Hematopoietic multipotent progenitor cell treated with erythropoietin and hydrocortisone succinate and interleukin-3 and kit ligand, for 6 days (in vitro differentiated cells): ENCODE results near the gene IFNLR1.

ENCODE experiments used
- DNase-seq: peaks from one replicate; pipeline ENCODE4 v3.0.0-alpha.2; 2015

Gene IFNLR1

DNA sequence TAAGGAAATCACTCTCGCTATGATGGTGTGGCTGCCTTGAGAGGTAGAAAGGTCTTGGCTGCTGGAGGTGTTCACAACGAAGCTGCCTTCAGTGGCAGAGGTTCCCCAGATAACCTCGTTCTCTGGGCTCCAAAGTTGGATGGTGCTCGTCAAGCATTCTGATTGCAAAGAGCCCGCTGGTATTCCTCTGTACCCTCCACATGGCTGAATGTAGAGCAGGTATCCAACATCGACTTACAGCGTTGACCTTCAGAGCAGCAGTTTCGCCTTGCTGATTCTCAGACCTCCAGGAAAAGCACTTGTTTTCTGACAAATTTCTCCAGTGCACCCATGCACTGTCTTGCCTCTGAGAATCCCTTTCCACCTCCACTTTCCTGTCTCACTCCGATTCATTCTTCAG lies 39.9 kb downstream of the IFNLR1 start:
- DNase-seq = no peak

DNA sequence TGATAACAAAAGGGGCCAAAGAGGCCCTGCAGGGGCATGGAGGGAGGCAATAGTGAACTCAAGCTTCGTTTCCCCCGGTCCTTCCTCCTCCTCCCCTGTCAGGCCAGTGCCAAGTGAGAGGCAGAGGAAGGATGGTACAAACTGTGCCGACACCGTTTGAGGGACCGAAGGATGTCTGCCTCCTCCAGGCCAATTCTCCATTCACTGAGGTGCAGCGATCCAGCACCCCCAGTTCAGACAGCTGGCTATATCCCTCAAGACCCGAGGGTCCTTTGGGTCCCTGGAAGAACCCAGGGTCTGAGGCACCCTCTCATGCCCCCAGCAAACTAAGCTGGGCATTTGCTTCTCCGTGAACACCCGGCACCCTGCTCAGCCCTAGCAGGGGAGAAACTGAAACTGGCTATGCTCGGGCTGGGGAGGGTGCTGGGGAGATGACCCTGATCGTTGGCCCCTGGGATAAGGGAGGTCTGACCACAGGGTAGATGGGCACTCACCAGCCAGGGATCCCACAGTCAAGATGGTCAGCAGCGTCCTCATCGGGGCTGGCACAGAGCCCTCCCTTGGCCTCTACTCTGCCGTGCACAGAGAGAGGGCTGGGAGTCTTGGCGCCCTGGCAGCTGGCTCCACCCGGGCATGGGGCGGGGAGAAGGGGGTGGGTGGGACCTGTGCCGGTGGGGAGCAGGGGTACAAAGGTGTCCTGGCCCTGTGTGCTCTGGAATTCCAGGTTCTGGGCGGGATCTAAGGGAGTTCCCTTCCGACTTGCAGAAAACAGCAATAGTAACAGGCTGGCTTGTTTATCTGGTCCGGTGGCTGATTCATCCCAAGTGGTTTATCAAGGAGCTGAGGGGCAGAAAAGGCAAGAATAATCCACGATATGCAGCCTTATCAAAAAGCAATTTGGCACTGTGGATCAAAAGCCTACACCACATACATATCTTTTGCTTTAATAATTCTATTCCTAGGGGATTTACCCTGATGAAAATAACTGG lies 44.2 kb downstream of the IFNLR1 start, which contains the start of gene IL22RA1:
Gene IL22RA1, minus strand, starts transcription at position 595 of the 989 bp plus-strand sequence. Its CDS starts 58 bp downstream, at position 537.
- no peak for DNase-seq

DNA sequence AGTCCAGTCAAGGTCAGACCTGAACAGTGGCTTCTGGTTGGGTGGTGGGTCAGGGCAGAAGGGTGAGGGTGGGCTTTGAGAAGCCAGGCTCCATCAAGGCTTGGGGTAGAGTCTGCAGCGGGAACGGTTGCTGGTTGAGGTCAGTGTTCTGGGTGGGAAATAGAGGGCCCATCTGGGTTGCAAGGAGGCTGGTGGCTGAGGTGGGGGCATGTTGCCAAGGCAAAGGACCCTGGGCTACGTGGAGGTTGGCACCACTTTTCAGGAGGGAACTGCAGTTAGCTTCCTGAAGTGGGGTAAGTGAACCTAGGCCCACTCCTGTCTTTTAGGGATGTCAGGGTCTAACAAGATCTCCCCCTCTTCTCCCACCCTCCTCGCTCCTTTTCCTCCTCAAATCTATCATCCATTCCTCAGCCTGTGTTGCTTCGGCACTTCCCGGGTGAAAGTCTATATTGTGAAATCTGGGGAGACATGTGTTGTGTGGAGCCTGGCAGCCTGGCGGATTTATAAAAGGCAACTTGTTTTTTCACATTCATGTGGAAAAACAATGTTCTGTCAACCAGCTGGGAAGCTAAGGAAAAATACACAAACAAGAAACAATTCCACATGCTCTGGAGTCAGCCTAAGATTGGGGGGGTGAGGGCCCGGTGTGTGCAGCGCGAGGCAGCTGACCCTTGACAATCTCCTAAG lies 45.6 kb downstream of the IFNLR1 start:
- no peak for DNase-seq

DNA sequence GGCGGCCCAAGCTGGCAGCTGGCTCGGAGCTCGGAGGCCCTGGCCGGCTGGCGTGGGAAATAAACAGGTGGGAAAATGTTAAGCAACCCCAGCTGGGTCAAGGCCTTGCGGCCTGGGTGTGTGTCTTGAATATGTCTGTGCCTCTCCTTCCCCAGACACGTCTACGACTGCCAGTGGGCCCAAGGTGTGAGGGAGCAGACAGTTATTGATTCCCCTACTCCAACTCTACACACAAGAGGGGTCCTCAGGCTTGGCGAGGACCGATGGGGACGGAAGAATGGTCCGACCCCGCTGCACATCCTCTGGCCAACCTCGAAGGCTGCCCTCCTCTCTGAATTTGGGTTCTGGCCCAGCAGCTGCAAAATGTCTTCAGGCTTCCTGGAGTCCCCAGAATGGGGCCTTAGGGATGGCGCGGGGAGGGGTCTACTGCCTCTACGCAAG lies 46.3 kb downstream of the IFNLR1 start:
- DNase-seq = no peak

DNA sequence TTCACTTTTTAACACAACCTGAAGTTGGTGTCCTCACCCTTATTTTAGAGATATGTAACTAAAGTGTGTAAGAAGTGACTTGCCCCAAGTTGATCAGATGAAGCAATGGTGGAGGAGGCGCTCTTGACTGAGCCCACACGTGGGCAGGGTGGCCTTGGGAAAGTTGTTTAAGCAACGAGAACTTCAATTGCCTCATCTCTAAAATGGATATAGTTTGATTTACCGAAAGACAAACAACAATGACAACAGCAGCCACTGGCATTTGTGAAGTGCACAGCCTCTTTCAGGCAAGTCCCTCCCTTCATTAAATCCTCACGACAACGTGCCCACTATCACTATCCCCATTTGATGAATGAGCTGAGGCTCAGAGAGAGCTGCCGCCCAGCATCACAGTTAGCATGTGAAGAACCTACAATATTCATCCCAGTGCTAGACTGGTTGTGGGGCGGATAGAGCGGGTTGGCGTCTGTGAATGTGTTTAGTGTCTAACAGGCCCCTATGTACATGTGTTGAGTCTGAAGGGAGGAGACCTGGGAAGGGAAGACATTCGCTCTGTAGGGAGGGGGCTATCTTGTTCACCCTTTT lies 47.2 kb downstream of the IFNLR1 start:
- no peak for DNase-seq

DNA sequence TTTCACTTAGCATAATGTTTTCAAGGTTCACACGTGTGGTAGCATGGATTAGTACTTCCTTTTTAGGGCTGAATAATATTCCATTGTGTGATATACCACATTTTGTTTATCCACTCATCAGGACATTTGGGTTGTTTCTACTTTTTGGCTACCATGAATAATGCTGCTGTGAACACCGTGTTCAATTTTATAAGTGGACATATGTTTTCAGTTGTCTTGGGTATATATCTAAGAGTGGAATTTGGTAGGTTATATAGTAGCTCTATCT lies 47.9 kb downstream of the IFNLR1 start:
- no peak for DNase-seq

DNA sequence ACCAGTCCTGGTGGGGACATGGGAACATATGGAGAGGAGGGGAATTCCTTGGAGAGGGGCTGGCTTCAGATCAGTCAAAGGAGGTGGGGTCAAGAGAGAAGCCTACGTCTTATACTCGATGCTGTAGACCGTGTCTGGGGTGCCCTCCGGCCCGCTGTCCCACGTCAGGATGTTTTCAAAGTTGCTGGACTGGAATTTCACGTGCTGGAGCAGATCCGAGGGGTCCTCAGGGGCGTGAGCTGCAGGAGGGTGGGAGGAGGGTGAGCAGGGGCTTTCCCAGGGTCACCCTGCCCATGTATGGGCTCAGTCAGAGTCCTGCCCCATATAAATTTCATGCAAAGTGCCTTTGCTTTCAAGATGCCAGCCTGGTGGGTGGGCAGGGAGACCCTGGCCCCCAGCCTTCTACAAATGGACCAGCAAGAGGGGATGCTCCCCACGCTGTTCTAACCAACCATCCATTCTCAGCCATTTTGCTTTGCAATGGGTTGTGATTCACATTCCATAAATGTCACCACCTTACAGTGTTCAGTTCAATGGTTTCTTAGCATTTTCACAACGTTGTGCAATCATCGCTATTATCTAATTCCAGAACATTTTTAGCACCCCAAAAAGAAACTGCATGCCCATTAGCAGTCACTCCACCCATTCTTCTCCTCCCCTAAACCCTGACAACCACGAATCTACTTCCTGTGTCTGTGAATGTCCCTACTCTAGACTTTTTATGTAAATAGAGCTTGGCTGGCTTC lies 48.4 kb downstream of the IFNLR1 start:
- no peak for DNase-seq

DNA sequence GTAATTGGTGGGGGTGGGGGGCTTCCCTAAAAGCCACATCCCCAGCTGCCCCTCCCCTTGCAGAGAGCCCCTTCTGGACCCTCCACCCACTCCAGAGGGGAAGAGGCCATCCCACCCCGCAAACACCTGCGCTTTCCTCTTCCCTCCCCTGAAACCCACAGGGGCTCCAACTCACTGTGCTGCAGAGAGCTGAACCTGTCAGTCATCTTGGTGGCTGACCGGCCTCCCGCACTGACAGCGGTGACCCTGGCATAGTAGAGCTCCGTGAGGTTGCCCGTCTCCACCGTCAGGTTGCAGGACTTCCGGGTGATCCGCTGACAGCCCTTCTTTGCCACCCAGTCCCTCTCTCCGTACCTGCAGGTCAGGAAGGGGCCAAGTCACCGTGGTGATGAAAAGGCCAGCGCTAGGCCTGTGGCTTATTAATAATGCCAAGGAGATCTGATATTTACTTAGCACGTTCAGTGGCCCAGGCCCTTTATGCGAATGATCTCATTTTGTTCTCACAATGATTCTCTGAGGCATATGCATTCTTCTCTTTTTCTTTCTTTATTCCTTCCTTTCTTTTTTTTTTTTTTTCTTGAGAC lies 50.0 kb downstream of the IFNLR1 start:
- no peak for DNase-seq

DNA sequence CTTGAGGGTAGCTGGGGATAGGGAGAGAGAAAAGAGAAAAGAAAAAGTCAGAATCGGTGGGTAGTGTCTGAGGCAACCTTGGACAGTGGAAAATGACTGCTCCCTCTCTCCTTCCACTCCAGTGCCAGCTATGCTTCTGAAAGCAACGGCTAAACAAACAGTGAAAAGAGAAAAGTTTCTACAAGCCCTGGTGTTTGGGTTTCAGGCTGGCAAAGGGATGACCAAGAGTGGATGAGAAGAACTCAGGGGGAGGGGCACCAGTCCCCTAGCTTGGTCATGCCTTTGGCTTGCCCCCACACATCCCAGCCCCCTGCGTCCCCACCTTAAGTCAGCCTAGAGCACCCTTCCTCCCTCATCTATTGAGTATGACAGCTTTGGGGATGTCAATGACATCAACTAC lies 52.7 kb downstream of the IFNLR1 start:
- DNase-seq = no peak

DNA sequence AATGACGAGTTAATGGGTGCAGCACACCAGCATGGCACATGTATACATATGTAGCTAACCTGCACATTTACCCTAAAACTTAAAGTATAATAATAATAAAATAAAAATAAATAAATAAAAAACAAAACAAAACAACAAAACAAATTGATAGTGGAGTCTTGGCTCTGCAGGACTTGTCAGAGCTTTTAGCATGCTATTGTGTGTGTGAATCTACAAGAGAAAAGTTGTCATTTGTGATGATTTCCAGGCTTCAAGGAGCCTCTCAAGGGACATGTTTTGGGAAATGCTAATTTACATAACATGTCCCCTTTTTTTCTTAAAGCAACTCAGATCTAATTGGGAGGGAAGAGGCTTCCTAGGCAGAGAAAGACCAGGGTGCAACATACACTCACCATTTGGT lies 53.3 kb downstream of the IFNLR1 start:
- no peak for DNase-seq

DNA sequence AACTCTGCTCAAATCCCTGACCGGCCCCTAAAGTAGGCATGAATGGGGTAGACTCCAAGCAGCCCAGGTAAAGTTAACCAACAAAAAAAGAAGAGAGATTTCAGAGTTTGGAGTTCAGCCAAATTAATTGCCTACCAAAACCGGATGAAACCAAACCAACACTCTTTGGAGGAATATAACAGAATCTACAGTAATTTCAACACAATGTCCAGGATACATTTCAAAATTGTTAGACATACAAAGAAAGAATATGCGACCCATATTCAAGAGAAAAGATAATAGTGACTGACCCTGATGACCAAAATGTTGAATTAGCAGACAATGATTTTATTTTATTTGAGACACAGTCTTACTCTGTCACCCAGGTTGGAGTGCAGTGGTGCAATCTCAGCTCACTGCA lies 56.7 kb downstream of the IFNLR1 start:
- no peak for DNase-seq

DNA sequence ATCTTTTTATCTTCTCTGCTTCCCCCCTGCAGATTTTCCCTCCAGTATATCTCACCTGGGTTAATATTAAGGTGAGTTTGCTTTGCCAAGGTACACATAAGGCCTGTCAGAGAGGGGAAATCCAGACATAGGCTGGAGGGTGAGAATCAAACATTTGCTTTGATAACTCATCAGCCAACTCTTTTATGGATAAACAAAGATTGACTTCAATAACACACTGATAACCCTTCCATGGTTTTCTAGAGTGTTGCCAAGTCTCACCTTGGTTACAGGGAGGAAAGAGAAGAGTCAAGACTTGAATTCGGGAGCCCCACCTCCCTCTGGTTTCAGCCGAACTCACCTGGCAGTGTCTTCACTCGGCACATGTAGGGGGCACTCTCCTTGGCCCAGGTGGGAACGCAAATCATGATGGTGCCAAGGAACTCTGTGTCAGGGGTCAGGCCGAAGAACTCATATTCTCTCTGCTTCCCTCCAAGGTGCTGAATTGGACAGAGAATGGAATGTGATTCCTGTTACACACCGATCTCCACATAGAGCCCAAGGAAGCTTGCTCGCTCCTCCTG lies 59.2 kb downstream of the IFNLR1 start:
- DNase-seq = no peak

DNA sequence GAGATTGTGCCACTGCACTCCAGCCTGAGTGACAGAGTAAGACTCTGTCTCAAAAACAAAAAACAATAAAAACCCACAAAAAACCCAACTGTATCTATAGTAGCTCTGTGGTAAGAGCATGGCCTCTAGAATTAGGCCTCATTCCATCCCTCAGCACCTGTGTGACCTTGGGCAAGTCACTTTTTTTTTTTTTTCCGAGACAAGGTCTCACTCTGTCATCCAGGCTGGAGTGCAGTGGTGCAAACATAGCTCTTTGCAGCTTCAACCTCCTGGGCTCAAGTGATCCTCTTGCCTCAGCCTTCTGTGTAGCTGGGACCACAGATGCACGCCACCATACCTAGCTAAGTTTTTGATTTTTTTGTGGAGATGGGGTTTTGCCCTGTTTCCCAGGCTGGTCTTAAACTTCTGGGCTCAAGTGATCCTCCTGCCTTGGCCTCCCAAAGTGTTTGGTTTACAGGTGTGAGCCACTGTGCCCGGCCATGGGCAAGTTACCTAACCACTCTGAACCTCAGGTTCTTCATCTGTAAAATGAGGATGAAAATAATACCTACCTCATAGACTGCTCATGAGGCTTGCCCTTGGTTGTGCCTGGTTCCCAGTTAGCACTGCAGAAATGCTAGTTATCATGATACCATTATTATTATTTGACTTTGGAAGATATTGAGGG lies 59.8 kb downstream of the IFNLR1 start:
- no peak for DNase-seq

DNA sequence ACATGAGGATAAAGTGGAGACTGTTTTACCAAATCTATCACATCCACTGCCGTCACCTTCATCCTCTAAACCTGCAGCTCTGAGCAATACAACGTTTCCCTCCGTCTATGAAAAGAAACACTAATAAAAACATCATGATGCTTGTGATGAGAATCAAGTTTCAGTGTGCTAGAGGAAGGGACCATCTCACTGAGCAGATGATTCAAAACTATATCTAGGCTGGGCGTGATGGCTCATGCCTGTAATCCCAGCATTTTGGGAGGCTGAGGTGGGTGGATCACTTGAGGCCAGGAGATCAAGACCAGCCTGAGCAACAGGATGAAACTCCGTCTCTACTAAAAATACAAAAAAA lies 60.4 kb downstream of the IFNLR1 start:
- DNase-seq = no peak

DNA sequence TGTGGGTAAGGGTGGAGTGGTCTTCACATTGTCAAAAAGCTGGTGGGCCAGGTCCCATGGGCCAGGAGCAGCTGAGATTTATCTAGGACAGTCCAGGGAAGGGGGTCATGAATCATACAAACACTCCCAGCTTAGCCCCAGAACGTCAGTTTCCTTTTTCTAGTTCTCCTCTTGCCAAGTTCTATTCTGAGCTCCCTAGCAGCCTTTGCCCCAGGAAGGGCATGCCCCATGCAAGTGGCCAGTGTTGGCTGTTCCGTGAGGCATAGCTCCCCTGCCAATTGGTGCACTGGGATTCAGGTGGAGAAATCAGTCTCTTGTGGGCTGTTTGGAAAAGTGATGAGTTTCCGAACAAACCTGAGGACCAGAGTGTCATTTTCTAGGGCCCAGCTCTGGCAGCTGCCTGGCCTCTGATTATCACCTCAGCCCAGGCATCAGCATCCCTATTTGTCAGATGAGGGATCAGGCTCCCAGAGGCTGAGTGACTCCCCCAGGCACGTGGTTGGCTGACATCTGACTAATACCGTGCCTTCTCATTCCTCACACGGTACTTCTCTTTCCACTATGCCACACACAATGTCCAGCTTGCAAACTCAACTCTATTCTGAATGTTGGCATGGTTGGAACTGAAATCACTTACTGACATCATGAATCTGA lies 60.9 kb downstream of the IFNLR1 start:
- DNase-seq = no peak

DNA sequence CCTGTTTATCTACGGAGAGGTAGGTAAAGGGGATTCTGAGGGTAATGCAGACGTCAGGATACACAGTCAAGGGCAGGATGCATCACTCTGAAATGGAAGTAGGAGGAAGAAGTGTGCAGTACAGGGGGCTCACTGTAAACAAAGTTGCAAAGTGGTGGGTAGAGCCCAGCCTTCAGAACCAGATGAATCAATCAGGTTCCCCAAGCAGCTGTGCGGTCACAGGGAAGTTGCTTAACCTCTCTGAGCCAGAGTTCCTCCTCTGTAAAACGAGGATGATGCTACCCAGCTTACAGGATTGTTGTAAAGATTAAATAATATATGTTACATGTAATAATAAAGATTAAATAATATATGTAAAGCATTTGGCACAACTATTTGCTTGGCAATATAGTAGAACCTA lies 61.6 kb downstream of the IFNLR1 start:
- no peak for DNase-seq

DNA sequence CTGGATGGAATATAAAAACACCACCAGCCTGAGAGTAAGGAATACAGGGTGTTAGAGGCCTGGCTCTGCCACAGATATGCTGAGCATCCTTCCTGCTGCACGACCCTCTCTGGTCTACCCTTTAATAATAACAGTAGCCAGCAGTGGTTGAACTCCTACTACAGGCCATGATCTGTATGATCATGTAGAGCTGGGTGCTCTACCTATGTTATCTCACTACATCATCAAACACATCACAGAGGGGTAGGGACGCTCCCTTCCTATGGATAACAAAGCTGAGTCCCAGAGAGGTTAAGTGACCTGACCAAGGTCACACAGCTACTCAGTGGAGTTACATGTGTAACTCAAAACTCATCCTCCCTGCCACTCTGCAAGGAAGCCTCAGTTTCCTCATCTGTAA lies 62.1 kb downstream of the IFNLR1 start:
- DNase-seq = no peak

DNA sequence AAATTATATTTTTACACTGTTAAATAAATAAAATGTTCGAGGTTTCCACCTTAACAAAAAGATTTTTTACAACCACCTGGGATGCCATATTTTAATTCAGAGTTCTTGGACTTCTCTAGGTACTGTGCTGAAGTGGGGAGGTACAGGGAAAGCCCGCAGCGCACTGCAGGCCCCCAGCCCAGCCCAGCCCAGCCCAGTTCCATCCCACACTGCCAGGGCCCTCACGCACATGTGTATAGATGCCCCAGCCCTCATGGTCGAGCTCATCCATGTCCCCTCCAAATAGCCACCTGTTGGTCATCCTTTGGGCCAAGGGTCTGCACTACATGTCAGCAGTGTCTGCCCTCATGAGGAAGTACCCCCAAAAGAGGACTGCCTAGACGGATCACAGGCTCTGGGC lies 63.5 kb downstream of the IFNLR1 start:
- DNase-seq = no peak

DNA sequence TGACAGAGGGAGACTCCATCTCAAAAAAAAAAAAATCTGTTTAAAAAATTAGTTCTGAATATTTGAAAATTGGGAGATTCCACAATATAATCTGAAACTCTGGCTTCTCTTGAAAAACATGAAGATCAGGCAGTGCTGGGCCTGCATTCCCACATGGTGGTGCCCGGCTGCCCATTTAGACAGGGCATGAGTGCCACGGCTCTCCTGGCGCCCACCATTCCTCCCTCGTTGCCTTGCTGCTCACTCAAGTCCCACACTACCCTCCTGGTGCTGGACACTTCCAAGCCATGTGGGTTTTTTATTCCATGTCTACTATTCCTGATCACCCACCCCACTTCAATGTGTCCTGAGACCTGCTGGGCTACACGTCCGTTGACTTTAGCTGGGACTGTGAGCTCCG lies 64.3 kb downstream of the IFNLR1 start:
- no peak for DNase-seq

DNA sequence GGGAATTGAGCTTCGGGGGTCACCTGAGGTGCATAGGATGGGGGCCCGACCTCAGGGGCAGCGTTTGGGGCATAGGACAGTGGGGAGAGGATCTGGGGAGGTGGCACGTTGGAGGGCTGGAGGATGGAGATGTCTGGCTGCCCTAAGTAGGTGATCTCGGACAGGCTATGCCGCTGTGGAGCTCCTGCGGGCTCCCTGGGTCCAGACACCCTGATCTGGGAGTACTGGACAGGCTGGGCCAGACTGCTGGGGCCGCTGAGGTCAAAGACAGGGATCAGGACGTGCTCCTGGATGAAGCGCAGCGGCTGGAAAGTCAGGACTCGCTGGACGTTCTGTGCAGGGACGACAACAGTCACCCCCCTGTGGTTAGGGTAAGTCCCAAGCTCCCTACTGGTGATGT lies 65.7 kb downstream of the IFNLR1 start:
- no peak for DNase-seq

DNA sequence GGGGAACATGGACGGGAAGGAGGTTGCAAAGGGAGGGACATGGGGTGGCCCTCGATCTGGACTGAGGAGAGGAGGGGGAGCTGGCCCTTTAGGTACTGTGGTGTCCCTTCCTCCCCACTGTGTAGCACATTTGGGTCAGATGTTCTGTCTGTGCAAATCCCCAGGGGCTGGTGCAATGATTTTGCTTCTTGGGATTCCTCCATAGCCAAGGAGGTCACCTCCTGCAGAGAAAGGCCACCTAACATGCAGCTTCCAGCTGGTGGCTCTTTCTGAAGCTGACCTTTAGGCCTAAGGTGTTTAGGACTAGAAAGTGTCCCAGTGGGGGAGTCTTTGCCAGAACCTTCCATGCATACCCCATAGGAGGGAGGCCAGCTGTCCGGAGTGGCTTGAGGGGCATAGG lies 66.1 kb downstream of the IFNLR1 start:
- DNase-seq = no peak
